Measurements from ENCODE around the gene NAPB.

The NAPB gene

GRCh38 chr20:23452776-23453175 is 31.5 kb upstream of the NAPB start, which contains the start of gene CST11:
Gene CST11, minus strand, starts transcription at chr20:23452876. Its CDS starts 65 bp downstream, at chr20:23452811.
- H3K9ac ChIP-seq (ENCODE audit: low read length): no peak within 1 kb of the TSS
- H3F3A ChIP-seq (ENCODE audit: insufficient read depth, low read length): no peaks in the 10 kb centered on the region
- DNase-seq: no peak
- H3K4me2 ChIP-seq (ENCODE audit: low read depth, low read length): no peak within 1 kb of the TSS
- no peaks in the 10 kb centered on the region for H3K27me3 ChIP-seq (replicated peaks; ENCODE audit: insufficient read depth, low read length)
- H3K4me3 ChIP-seq (ENCODE audit: low read length): no peak within 1 kb of the TSS
- no peak for TF ChIP-seq CTCF (IDR thresholded peaks at IDR 0.05; ENCODE audit: low read length)
- TF ChIP-seq EZH2phosphoT487 (IDR thresholded peaks at IDR 0.05; ENCODE audit: low read length): no peak
- no peak for TF ChIP-seq EZH2 (optimal IDR thresholded peaks at IDR 0.05; ENCODE audit: low read depth, low read length)
- no peak within 1 kb of the TSS for H3K27ac ChIP-seq (ENCODE audit: low read length)
- H3K4me1 ChIP-seq (ENCODE audit: low read length): no peaks in the 10 kb centered on the region
- no peaks in the 10 kb centered on the region for H4K20me1 ChIP-seq (ENCODE audit: insufficient read depth, low read length)
- no peaks in the 10 kb centered on the region for H3K36me3 ChIP-seq (replicated peaks; ENCODE audit: insufficient read depth, low read length)
- H3K79me2 ChIP-seq (ENCODE audit: low read length): no peaks in the 10 kb centered on the region
- H3K9me2 ChIP-seq (replicated peaks; ENCODE audit: insufficient read depth, low read length): no peaks in the 10 kb centered on the region
- H2AFZ ChIP-seq (ENCODE audit: low read length): no peak within 1 kb of the TSS
- H3K9me3 ChIP-seq (replicated peaks; ENCODE audit: insufficient read depth, low read length): no peaks in the 10 kb centered on the region

- no peaks in the 10 kb centered on the region for H3K9me3 ChIP-seq (replicated peaks; ENCODE audit: insufficient read depth, low read length)
- no peak overlapping the region for H3K4me3 ChIP-seq (ENCODE audit: low read length)
- no peaks in the 10 kb centered on the region for H3K4me1 ChIP-seq (ENCODE audit: low read length)
- no peak overlapping the region for H3K9ac ChIP-seq (ENCODE audit: low read length)
- TF ChIP-seq EZH2 (optimal IDR thresholded peaks at IDR 0.05; ENCODE audit: low read depth, low read length) (no peak), CTCF (IDR thresholded peaks at IDR 0.05; ENCODE audit: low read length) (no peak), EZH2phosphoT487 (IDR thresholded peaks at IDR 0.05; ENCODE audit: low read length) (no peak)
- H3K36me3 ChIP-seq (replicated peaks; ENCODE audit: insufficient read depth, low read length): no peaks in the 10 kb centered on the region
- H3K27me3 ChIP-seq (replicated peaks; ENCODE audit: insufficient read depth, low read length): no peaks in the 10 kb centered on the region
- no peak overlapping the region for H3K4me2 ChIP-seq (ENCODE audit: low read depth, low read length)
- H4K20me1 ChIP-seq (ENCODE audit: insufficient read depth, low read length): no peaks in the 10 kb centered on the region
- no peak overlapping the region for H2AFZ ChIP-seq (ENCODE audit: low read length)
- H3K27ac ChIP-seq (ENCODE audit: low read length): no peak overlapping the region
- DNase-seq: no peak
- H3F3A ChIP-seq (ENCODE audit: insufficient read depth, low read length): no peaks in the 10 kb centered on the region
- H3K9me2 ChIP-seq (replicated peaks; ENCODE audit: insufficient read depth, low read length): no peaks in the 10 kb centered on the region
- H3K79me2 ChIP-seq (ENCODE audit: low read length): no peaks in the 10 kb centered on the region
Observed at GRCh38 chr20:23451956-23452487, 30.7 kb upstream of the NAPB start.

GRCh38 chr20:23450877-23451276 is 29.6 kb upstream of the NAPB start:
- Histone ChIP-seq H3F3A (ENCODE audit: insufficient read depth, low read length) (no peaks in the 10 kb centered on the region), H3K27ac (ENCODE audit: low read length) (no peak overlapping the region), H3K9ac (ENCODE audit: low read length) (no peak overlapping the region), H3K9me3 (replicated peaks; ENCODE audit: insufficient read depth, low read length) (no peaks in the 10 kb centered on the region), H3K36me3 (replicated peaks; ENCODE audit: insufficient read depth, low read length) (no peaks in the 10 kb centered on the region), H3K9me2 (replicated peaks; ENCODE audit: insufficient read depth, low read length) (no peaks in the 10 kb centered on the region), H3K27me3 (replicated peaks; ENCODE audit: insufficient read depth, low read length) (no peaks in the 10 kb centered on the region), H3K79me2 (ENCODE audit: low read length) (no peaks in the 10 kb centered on the region), H3K4me1 (ENCODE audit: low read length) (no peaks in the 10 kb centered on the region), H3K4me3 (ENCODE audit: low read length) (no peak overlapping the region), H3K4me2 (ENCODE audit: low read depth, low read length) (no peak overlapping the region), H2AFZ (ENCODE audit: low read length) (no peak overlapping the region), H4K20me1 (ENCODE audit: insufficient read depth, low read length) (no peaks in the 10 kb centered on the region)
- no peak for TF ChIP-seq EZH2 (optimal IDR thresholded peaks at IDR 0.05; ENCODE audit: low read depth, low read length)
- TF ChIP-seq CTCF (IDR thresholded peaks at IDR 0.05; ENCODE audit: low read length): no peak
- TF ChIP-seq EZH2phosphoT487 (IDR thresholded peaks at IDR 0.05; ENCODE audit: low read length): no peak
- DNase-seq: no peak

Measured in MM.1S (cell line).